NOMO-1 treated with DMSO at 0.1 percent for 48 hours (cell line): ENCODE measurements around the gene BMP8B.
"Not testable (repeated sequence)": the region's sequence is repeated elsewhere in the genome, so short reads cannot be mapped to it uniquely, and the experiment has no call there.

ENCODE experiments used
- DNase-seq: peaks from one replicate; lab custom pipeline; 2025; ENCODE audit not compliant: unreplicated experiment; lab: John Stamatoyannopoulos, UW

Gene BMP8B

GRCh38 chr1:39779137-39779536 is 9.5 kb downstream of the BMP8B start:
- no peak for DNase-seq

- not testable (repeated sequence) for DNase-seq
Observed at GRCh38 chr1:39778463-39779099, 10.1 kb downstream of the BMP8B start.

DNA sequence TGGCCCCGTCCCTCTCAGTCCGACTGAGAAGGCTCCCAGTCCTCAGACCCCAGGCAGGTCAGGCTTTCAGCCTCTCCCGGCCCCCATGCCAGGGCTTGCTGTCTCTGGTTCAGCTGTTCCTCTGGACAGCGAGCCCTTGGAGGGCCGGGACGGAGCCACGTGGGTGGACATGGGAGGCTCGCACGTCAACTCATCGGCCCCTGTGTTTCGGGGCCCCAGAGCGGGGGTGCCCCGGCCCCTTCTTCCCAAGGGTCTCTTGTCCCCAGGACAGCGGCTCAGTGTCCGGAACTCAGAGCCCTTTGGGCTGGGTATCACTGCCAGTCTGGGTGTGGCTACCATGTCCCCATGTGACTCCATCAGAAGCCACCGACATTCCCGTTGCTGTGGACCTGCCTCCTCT is 10.8 kb downstream of the BMP8B start:
- DNase-seq: not testable (repeated sequence)

GRCh38 chr1:39777306-39777705 is 11.4 kb downstream of the BMP8B start:
- no peak for DNase-seq

GRCh38 chr1:39776886-39777285 is 11.8 kb downstream of the BMP8B start:
- no peak for DNase-seq

DNA sequence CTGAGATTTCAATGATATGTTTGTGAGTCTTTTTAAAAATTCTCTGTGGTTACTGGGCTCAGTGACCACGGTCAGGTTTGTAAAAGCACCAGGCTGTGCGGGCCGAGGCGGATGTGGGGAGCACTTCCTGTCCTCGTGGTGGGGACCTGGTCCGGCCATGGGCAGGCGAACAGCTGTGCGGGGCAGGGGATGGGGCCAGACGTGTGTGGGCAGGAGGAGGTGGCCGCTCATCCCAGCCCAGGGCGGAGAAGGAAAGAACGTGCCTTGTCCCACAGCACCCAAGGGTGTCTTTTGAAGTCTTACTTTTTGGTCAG is 12.3 kb downstream of the BMP8B start:
- no peak for DNase-seq

- not testable (repeated sequence) for DNase-seq
Observed at GRCh38 chr1:39775676-39776399, 12.8 kb downstream of the BMP8B start.

GRCh38 chr1:39775141-39775540 is 13.5 kb downstream of the BMP8B start:
- DNase-seq: not testable (repeated sequence)

- not testable (repeated sequence) for DNase-seq
Observed at GRCh38 chr1:39773369-39773979, 15.2 kb downstream of the BMP8B start.

DNA sequence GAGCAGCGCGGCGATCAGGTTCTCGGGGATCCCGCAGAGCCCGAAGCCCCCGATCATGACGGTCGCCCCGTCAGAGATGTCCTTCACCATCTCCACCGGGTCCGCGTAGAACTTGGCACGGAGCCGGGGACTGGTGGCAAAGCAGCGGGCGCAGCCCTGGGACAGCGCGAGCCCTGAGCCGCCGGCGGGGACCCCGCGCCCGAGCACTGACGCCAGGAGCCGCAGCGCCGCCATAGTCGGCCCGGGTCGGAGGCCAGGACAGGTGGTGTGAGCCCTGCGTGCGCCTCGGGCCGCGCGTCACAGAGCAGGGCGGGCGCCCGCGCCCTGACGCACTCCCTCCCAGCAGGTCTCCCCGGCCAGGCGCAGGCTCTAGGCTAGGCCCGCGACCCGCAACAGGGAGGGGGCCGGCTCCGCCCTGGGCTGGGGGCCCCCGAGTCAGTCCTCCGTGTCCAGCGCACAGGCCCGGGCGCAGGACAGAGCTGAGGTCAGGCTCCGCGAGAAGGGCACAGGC is 17.6 kb downstream of the BMP8B start, which contains the start of gene OXCT2:
Gene OXCT2, minus strand, starts transcription at position 327 of the 511 bp plus-strand sequence. Its CDS starts 93 bp downstream, at position 234.
- DNase-seq: not testable (repeated sequence)

DNA sequence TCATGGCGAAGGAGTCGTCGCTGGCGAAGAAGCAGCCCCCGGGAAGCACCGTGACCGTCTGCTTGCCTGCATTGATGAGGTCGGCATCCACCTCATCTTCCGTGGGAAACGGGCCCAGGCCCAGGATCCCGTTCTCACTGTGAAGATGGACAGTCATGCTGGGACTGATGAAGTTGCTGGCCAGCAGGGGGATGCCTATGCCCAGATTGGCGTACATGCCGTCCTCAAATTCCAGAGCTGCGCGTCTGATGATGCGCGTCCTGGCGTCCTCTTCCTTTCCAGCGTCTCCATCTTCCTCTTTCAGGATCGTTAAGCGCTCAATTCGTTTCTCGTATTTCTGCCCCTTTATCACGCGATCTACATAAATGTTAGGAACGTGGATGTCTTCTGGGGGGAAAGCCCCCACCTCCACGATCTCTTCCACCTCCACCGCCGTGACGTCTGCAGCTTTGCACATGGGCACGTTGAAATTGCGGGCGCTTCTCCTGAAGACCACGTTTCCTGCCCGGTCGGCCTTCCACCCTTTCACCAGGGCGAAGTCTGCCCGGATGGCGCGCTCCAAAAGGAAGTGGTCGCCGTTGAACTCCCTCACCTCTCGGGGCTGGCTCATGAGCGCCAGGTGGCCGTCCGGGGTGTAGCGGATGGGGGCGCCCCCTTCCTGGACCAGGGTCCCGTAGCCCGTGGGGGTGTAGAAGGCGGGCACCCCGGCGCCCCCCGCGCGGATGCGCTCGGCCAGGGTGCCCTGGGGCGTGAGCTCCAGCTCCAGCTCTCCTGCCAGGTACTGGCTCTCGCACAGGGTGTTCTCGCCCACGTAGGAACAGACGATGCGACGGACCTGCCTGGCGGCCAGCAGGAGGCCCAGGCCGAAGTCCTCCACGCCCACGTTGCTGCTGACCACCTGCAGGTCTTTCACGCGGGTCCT is 18.3 kb downstream of the BMP8B start:
- not testable (repeated sequence) for DNase-seq

- not testable (repeated sequence) for DNase-seq
Observed at GRCh38 chr1:39769502-39769901, 19.2 kb downstream of the BMP8B start.

- not testable (repeated sequence) for DNase-seq
Observed at GRCh38 chr1:39766466-39766865, 22.2 kb downstream of the BMP8B start.

- DNase-seq: not testable (repeated sequence)
Observed at GRCh38 chr1:39764512-39764911, 24.2 kb downstream of the BMP8B start.

GRCh38 chr1:39763619-39764374 is 24.9 kb downstream of the BMP8B start:
- not testable (repeated sequence) for DNase-seq

GRCh38 chr1:39762550-39763540 is 25.8 kb downstream of the BMP8B start:
- DNase-seq: no peak

DNA sequence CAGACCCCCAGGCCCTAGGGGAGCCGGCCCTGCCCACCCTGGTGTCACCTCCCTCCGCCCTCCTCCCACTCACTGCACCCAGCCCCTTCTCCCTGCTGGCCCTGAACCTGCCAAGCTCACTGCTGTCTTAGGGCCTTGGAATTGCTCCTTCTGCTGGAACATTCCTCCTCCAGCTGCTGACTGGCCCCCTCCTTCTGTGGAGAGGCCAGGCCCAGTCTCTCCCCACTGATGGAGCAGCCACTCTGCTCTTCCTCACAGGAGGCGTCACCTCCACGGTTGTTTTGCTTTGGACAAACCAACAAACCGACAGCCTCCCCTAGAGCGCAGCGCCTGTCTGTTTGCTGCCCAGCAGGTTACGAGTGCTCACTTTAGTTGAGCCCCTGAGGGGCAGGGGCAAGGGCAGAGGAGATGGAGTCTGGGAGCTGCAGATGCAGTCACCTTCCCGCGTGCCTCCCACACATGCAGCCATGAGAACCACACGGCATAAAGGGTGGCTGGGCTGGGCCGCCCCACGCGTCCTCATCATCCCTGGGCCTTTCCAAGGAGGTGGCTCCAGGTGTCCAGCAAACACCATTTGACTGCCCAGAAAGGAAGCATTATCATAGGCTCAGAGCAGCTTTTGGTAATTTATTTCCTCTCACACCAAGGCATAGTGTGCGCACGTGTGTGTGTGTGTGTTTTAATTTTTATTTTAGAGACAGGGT is 27.0 kb downstream of the BMP8B start:
- DNase-seq: no peak

DNA sequence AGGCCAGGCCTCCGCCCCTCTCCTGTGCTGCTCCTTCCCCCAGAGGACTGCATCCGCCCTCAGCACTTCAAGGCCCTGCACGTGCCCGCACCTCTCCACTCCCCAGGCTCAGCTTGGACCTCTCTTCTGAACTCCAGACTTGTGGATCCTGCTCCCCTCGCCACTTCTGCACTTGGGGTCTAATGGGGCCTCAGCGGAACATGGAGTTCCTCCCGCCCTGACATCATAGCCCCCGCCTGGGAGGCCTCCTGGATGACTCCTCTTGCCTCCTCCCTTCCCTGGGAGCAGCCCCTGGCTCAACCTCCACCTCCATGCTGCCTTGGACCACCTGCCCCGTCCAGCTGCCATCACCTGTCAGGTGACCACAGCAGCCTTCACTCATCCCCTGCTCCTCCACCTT is 27.6 kb downstream of the BMP8B start:
- no peak for DNase-seq
